NOMO-1 treated with DMSO at 0.1 percent for 48 hours (cell line): ENCODE results near the gene NUDT19.
A peak's percentile ranks its signal among the peaks of the same experiment; 100 is the strongest.
"Not testable (repeated sequence)": the region's sequence is repeated elsewhere in the genome, so short reads cannot be mapped to it uniquely, and the experiment has no call there.

Experiments used
- DNase-seq: peaks from one replicate; lab custom pipeline; 2025; ENCODE audit not compliant: unreplicated experiment; lab: John Stamatoyannopoulos, UW

Gene NUDT19

GRCh38 chr19:32674931-32675719 is 16.5 kb upstream of the NUDT19 start, which contains the start of gene ANKRD27:
TSS of gene ANKRD27 (minus strand) at chr19:32675180. CDS start at chr19:32659015, 16,165 bp downstream.
- DNase-seq = peak; percentile 98

DNA sequence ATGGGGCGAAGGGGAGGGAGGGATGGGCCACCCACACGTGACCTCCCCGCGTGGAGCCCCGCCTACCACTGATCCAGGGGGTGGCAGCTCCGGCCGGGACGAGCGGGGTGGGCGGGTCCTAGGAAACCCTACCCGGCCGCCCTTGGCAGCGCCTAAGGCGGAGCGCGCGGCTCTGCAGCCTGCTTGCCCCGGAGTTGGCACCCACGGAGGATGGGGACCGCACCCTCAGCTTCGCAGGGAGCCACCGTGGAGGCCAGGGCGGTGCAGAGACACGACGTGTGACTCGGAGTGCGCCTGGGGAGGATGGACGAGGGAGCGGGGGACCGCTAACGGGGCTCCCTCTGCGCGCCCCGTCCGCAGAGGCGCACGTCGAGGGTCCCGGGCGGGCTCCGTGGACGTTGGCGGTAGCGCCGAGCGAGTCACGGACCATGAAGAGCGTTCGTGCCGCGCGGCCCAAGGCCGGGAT is 15.9 kb upstream of the NUDT19 start, which contains the start of gene RGS9BP:
TSS of gene RGS9BP (plus strand) at position 129 of the 466 bp plus-strand sequence. CDS start 416 bp downstream, outside the sequence.
- peak; percentile 47 for DNase-seq

GRCh38 chr19:32676186-32676894 is 15.3 kb upstream of the NUDT19 start:
- DNase-seq = no peak

DNA sequence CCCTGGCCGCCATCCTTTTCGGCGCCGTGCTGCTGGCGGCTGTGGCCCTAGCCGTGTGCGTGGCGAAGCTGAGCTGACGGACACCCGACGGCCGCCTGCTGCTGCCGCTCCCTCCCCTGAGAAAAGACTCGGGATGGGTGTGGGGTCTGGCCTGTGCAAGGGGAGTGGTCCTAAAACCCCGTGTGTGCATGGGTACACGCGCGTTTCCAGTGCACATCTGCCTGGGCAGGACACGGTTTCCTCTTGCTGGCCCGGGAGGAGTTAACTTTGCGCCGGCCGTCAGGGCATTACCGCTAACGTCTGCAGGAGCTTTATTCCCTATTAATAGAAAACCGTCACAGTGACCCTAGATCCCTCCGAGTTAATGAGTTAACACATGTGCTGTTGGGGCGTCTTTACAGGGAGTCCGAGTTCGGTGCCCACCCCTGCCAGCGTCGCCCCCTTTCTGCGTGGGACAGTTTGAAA is 14.7 kb upstream of the NUDT19 start:
- no peak for DNase-seq

DNA sequence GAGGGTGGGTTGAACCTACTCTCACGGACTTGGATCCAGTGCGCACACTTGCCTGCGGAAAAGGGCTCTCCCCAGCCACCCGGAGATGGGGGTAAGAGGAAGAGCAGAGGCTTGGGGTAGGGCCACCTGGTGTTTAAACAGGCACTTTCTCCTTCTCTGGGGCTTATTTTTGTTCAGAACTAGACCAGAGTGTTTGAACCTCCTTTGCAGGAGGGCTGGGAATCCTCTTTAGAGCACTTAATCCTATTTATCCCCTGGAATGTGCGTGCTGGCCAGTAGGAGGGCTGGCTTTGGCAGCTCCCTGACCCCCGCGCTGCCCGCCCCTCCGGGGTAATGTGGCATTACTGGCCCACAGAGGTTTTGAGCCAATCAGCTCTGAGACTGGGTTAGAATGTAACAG is 14.0 kb upstream of the NUDT19 start:
- no peak for DNase-seq

DNA sequence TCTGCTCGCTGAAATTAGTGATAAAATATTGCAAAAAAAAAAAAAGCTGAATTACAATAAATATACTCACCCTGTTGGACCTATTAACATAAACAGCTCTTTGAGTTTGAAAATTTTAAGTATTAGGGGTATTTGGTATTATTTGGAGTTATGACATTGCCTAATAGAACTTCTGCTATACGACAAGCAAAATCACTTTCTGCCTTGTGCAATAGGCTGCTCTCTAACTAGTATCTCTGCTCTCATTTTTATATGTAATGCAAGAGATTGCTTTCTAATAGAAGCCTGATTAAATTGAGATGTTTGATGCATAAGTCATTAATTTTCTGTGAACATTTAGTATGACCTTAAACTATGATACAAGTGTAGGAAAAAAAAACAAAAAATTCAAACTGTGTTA is 10.6 kb upstream of the NUDT19 start:
- peak; percentile 40 for DNase-seq

- no peak for DNase-seq
Observed at GRCh38 chr19:32682317-32682716, 9.3 kb upstream of the NUDT19 start.

- DNase-seq = no peak
Observed at GRCh38 chr19:32686847-32687475, 4.7 kb upstream of the NUDT19 start.

DNA sequence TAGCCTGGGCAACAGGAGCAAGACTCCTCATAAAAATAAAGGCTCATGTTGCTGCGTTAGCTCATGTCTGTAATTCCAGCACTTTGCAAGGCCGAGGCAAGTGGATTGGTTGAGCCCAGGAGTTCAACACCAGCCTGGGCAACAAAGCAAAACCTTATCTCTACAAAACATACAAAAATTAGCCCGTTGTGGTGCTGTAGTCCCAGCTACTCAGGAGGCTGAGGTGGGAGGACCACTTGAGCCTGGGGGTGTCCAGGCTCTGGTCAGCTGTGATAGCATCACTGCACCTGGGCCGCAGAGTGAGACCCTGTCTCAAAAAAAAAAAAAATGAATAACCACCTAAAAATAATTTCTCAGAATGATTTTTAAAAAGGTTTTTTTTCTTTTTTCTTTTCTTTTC is 3.9 kb upstream of the NUDT19 start:
- no peak for DNase-seq

GRCh38 chr19:32688311-32688710 is 3.3 kb upstream of the NUDT19 start:
- no peak for DNase-seq

DNA sequence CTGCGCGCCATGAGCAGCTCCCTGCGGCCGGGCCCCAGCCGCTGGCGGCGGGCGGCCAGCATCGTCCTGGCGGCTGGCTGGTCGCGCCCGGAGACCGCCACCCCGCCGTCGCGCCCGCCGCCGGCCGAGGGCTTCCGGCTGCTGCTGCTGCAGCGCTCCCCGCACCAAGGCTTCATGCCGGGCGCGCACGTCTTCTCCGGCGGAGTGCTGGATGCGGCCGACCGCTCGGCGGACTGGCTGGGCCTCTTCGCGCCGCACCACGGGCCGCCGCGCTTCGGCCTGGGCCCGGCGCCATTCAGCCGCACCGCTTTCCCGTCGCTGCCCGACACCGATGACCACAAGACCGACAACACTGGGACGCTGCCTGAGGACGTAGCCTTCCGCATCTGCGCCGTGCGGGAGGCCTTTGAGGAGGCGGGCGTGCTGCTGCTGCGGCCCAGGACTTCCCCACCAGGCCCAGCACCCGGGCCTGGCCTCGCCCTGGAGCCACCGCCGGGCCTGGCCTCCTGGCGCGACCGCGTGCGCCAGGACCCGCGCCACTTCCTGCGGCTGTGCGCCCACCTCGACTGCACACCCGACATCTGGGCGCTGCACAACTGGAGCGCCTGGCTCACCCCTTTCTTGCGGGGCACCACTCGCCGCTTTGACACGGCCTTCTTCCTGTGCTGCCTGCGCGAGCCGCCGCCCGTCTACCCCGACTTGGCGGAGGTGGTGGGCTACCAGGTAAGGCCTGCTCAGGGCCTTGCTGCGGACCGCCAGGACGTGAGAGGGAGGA is 518 bp downstream of the NUDT19 start:
- no peak for DNase-seq

DNA sequence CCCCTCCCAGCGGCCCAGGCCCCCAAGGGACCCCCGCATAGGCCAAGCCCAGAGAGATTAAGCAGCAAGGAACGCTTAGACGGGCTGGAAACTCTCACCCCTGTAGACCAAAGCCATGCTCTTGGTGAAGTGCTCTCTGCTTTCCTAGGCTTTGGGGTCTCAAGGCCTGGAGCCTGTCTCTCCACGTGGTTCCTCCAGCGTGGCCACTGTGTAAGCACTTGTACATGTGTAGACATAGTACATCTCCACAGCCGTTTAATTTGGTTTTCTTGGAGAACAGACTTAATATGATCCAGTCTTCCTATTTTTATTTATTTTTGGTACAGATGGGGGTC is 1.1 kb downstream of the NUDT19 start:
- DNase-seq = no peak

DNA sequence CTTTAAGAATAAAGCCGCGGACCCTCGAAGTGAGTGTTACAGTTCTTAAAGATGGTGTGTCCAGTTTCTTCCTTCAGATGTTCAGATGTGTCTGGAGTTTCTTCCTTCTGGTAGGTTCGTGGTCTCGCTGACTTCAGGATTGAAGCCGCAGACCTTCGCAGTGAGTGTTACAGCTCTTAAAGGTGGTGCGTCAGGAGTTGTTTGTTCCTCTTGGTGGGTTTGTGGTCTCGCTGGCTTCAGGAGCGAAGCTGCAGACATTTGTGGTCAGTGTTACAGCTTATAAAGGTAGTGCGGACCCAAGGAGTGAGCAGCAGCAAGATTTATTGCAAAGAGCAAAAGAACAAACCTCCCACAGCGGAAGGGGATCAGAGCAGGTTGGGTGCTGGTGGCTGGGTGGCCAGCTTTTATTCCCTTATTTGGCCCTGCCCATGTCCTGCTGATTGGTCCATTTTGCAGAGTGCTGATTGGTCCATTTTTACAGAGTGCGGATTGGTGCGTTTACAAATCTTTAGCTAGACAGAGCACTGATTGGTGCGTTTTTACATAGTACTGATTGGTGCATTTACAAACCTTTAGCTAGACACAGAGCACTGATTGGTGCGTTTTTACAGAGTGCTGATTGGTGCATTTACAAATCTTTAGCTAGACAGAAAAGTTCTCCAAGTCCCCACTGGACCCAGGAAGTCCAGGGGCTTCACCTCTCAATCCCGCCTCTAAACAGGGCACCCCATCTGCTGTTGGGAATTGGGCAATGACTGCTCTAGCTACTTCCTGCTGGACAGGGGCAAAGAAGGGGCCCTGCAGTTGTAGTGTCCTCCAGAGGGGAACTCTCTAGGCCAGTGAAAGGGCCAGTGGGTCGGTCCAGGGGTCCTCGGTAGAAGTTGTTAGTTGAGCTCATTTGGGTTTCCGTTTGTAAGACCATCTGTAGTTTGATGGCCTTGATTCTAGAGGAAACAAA is 1.8 kb downstream of the NUDT19 start:
- peak; percentile 66 for DNase-seq

- not testable (repeated sequence) for DNase-seq
Observed at GRCh38 chr19:32694316-32694715, 2.7 kb downstream of the NUDT19 start.

GRCh38 chr19:32694851-32695250 is 3.2 kb downstream of the NUDT19 start:
- DNase-seq = not testable (repeated sequence)

GRCh38 chr19:32695506-32695905 is 3.9 kb downstream of the NUDT19 start:
- DNase-seq = peak; percentile 32

DNA sequence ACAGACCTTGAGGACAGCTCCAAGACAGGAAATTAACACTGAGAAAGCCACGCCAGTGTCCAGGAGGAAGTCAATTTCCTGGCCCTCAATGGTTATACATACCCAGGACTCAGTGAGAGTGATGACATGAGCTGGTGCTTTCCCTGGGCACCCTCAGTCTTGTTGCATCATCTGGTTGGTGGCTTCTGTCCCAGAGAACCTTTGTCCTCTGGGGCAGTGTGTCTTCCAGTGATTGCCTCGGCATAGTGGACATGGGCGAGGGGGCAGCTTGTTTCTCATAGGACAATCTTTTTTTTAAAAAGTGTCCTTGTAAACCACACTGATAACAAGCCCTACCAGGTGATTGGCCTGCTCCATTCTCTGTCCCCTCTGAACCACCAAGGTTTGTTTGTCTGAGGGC is 5.2 kb downstream of the NUDT19 start:
- not testable (repeated sequence) for DNase-seq

DNA sequence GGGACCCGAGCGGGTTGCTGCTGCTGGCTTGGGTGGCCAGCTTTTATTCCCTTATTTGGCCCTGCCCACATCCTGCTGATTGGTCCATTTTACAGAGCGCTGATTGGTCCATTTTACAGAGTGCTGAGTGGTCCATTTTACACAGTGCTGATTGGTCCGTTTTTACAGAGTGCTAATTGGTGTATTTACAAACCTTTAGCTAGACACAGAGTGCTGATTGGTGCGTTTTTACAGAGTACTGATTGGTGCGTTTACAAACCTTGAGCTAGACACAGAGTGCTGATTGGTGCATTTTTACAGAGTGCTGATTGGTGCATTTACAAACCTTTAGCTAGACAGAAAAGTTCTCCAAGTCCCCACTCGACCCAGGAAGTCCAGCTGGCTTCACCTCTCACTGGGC is 8.5 kb downstream of the NUDT19 start:
- DNase-seq = not testable (repeated sequence)

- DNase-seq = no peak
Observed at GRCh38 chr19:32702010-32702409, 10.4 kb downstream of the NUDT19 start.

GRCh38 chr19:32704006-32704405 is 12.4 kb downstream of the NUDT19 start:
- not testable (repeated sequence) for DNase-seq
